GM23338 (cell line): ENCODE data around the gene NRGN. TPM values are rescaled to one million over a fixed set of nuclear protein-coding genes. Genes with fewer than 3 reads are reported as not detected.

Source experiments
- ATAC-seq: fragments of 200-7000 bp; cut with Tn5 transposase; 3 replicates; pipeline ENCODE4 v1.9.1; 2020
- DNase-seq: peaks from one replicate; pipeline ENCODE4 v3.0.0-alpha.2; 2015; ENCODE audit warnings: low spot score
- H2AFZ ChIP-seq: fragments of 200-600 bp; sonication (generic); 2 replicates; pipeline ENCODE4 v1.8.0; 2016; ENCODE audit warnings: antibody characterized with exemption, mild to moderate bottlenecking, moderate library complexity
- H3F3A ChIP-seq: fragments of 200-600 bp; sonication (generic); replicated peaks from 2 replicates; pipeline ENCODE4 v1.8.0; 2017; ENCODE audit warnings: antibody characterized with exemption, mixed run types, low read depth
- H3K27ac ChIP-seq: fragments of 200-600 bp; sonication (generic); 2 replicates; pipeline ENCODE4 v1.6.1; 2016; ENCODE audit warnings: low read depth
- H3K27me3 ChIP-seq: fragments of 200-600 bp; sonication (generic); 2 replicates; pipeline ENCODE4 v1.8.0; 2016; ENCODE audit warnings: mild to moderate bottlenecking, mixed run types, moderate library complexity; ENCODE audit not compliant: insufficient read depth
- H3K36me3 ChIP-seq: fragments of 200-600 bp; sonication (generic); 2 replicates; pipeline ENCODE4 v1.8.0; 2016; ENCODE audit warnings: mild to moderate bottlenecking; ENCODE audit not compliant: insufficient read depth
- H3K4me1 ChIP-seq: fragments of 200-600 bp; sonication (generic); 2 replicates; pipeline ENCODE4 v1.8.0; 2016; ENCODE audit warnings: mild to moderate bottlenecking, moderate library complexity; ENCODE audit not compliant: insufficient read depth
- H3K4me2 ChIP-seq: fragments of 200-600 bp; sonication (generic); 2 replicates; pipeline ENCODE4 v1.7.1; 2017; ENCODE audit warnings: mixed run types
- H3K4me3 ChIP-seq: fragments of 200-600 bp; sonication (generic); 2 replicates; pipeline ENCODE4 v1.6.1; 2016; ENCODE audit warnings: mixed run types
- H3K79me2 ChIP-seq: fragments of 200-600 bp; sonication (generic); replicated peaks from 2 replicates; pipeline ENCODE4 v1.8.0; 2017; ENCODE audit warnings: mild to moderate bottlenecking; ENCODE audit not compliant: insufficient read depth
- H3K9me2 ChIP-seq: fragments of 200-600 bp; sonication (generic); 2 replicates; pipeline ENCODE4 v1.8.0; 2017; ENCODE audit not compliant: insufficient read depth
- H4K20me1 ChIP-seq: fragments of 200-600 bp; sonication (generic); replicated peaks from 2 replicates; pipeline ENCODE4 v1.8.0; 2017; ENCODE audit warnings: mild to moderate bottlenecking; ENCODE audit not compliant: insufficient read depth
- H3K27ac Mint-ChIP-seq: 2 replicates; pipeline ENCODE4 v1.8.0; 2020; ENCODE audit warnings: inconsistent platforms, mild to moderate bottlenecking, moderate library complexity, mixed read lengths
- H3K27me3 Mint-ChIP-seq: 3 replicates; pipeline ENCODE4 v1.8.0; 2022; ENCODE audit warnings: low read depth, mild to moderate bottlenecking, moderate library complexity, mixed read lengths, inconsistent platforms; ENCODE audit not compliant: insufficient read depth, poor library complexity
- H3K36me3 Mint-ChIP-seq: 3 replicates; pipeline ENCODE4 v1.8.0; 2021; ENCODE audit warnings: low read depth, mild to moderate bottlenecking, inconsistent platforms, moderate library complexity, mixed read lengths
- H3K4me1 Mint-ChIP-seq: 3 replicates; pipeline ENCODE4 v1.8.0; 2020; ENCODE audit warnings: mild to moderate bottlenecking, inconsistent platforms, mixed read lengths
- H3K4me3 Mint-ChIP-seq: 3 replicates; pipeline ENCODE4 v1.8.0; 2021; ENCODE audit warnings: moderate library complexity, mild to moderate bottlenecking, inconsistent platforms, mixed read lengths
- H3K9me3 Mint-ChIP-seq: 3 replicates; pipeline ENCODE4 v1.8.0; 2020; ENCODE audit warnings: moderate library complexity, mild to moderate bottlenecking, inconsistent platforms, mixed read lengths
- CREB1 ChIP-seq: fragments of 250-450 bp; sonication (Bioruptor Pico); IDR thresholded peaks from 2 replicates; pipeline ENCODE4 v1.5.0; 2020; ENCODE audit warnings: low read depth, mild to moderate bottlenecking, moderate library complexity
- EZH2 ChIP-seq: fragments of 200-600 bp; sonication (generic); IDR thresholded peaks from one replicate; pipeline ENCODE4 v1.8.0; 2017; ENCODE audit warnings: antibody characterized with exemption, mild to moderate bottlenecking, low read depth; ENCODE audit not compliant: unreplicated experiment
- EZH2phosphoT487 ChIP-seq: fragments of 200-600 bp; sonication (generic); IDR thresholded peaks from one replicate; pipeline ENCODE4 v1.8.1; 2018; ENCODE audit warnings: antibody characterized with exemption; ENCODE audit not compliant: unreplicated experiment
- JUNB ChIP-seq: IDR thresholded peaks from one replicate; pipeline ENCODE4 v1.6.1; 2016; ENCODE audit warnings: antibody characterized with exemption; ENCODE audit not compliant: unreplicated experiment
- NANOG ChIP-seq: IDR thresholded peaks from 2 replicates; pipeline ENCODE4 v1.6.1; 2016; ENCODE audit warnings: antibody characterized with exemption, borderline replicate concordance
- POLR2AphosphoS5 ChIP-seq: IDR thresholded peaks from 2 replicates; pipeline ENCODE4 v1.6.1; 2016; ENCODE audit warnings: antibody characterized with exemption, low read depth
- STAT1 ChIP-seq: IDR thresholded peaks from one replicate; pipeline ENCODE4 v1.6.1; 2016; ENCODE audit warnings: antibody characterized with exemption; ENCODE audit not compliant: unreplicated experiment
- ZNF114 ChIP-seq: fragments of 250-450 bp; sonication (Bioruptor Pico); IDR thresholded peaks from 2 replicates; pipeline ENCODE4 v1.5.0; 2020; ENCODE audit warnings: mild to moderate bottlenecking, moderate library complexity
- ZNF331 ChIP-seq: fragments of 250-450 bp; sonication (Bioruptor Pico); IDR thresholded peaks from 2 replicates; pipeline ENCODE4 v1.5.0; 2020; ENCODE audit warnings: low read depth, mild to moderate bottlenecking, moderate library complexity
- polyA plus RNA-seq: library from polyadenylated mRNA; unstranded; fragments of >200 nt; fragmentation: Nextera tagmentation; extraction: Ambion mirVana; gene quantifications from 2 replicates; pipeline ENCODE4 v1.2.1, GENCODE V29; 2016
- total RNA-seq: library from RNA; depleted of rRNA; stranded (reverse); fragments of >200 nt; shearing (Covaris generic); gene quantifications from 2 replicates; pipeline ENCODE4 v1.2.3, GENCODE V29; 2014
- TF ChIP-seq, protein P1 (sequence below): fragments of 250-450 bp; sonication (Bioruptor Pico); IDR thresholded peaks from 2 replicates; pipeline ENCODE4 v1.5.0; 2020; ENCODE audit warnings: mild to moderate bottlenecking, moderate library complexity
- TF ChIP-seq, protein P2 (sequence below): IDR thresholded peaks from one replicate; pipeline ENCODE4 v1.6.1; 2018; ENCODE audit warnings: antibody characterized with exemption; ENCODE audit not compliant: unreplicated experiment
- TF ChIP-seq, protein P3 (sequence below), 2 experiments: fragments of 200-600 bp in 1 of 2; sonication (generic) in 1 of 2; conservative IDR thresholded peaks; 2 replicates each; pipeline versions ENCODE4 v1.5.1 to v1.6.1; 2016 to 2017; ENCODE audit warnings: antibody characterized with exemption in 2 of 2, low read depth in 2 of 2, mild to moderate bottlenecking in 2 of 2, moderate library complexity in 1 of 2
- TF ChIP-seq, protein P4 (sequence below): IDR thresholded peaks from 2 replicates; pipeline ENCODE4 v1.6.1; 2016; ENCODE audit warnings: antibody characterized with exemption

Gene NRGN
- total and polyA plus RNA-seq, 2 experiments from 2014 or later: 0.24 to 0.61 TPM

DNA sequence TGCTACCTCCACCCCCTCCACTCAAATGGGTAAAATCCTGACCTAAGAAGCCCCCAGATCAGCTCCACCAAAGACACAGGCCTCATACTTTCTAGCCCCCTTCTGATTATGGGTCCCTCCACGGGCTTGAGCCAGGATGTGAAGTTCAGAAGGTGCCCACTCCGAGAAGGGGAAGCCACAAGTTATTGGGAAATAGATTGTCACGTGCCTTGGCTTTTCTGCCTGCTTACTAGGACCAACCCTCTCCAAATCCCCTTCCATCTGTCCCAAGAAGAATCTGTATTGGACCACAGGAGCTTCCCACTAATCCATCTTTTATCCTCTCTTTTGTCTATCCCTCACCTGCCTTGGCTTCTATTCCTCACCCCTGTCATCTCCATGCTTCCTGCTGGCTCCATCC is 3.0 kb upstream of the NRGN start:
- peaks cover 55% of the 10 kb centered on the region for H3K27me3 Mint-ChIP-seq
- H3K4me1 Mint-ChIP-seq: peaks cover 14% of the 10 kb centered on the region
- H2AFZ ChIP-seq: no peak overlapping the region
- H3K4me1 ChIP-seq: peaks cover 23% of the 10 kb centered on the region
- no peaks in the 10 kb centered on the region for H3K79me2 ChIP-seq
- no peaks in the 10 kb centered on the region; the same call in 2 of the 3 replicates for H3K36me3 Mint-ChIP-seq
- H3K9me2 ChIP-seq: no peaks in the 10 kb centered on the region
- H3K4me3 ChIP-seq: no peak overlapping the region
- no peak for DNase-seq
- H3K9me3 Mint-ChIP-seq: no peaks in the 10 kb centered on the region
- no peak overlapping the region for H3K4me2 ChIP-seq
- H3K4me3 Mint-ChIP-seq: no peak overlapping the region
- H3F3A ChIP-seq: no peaks in the 10 kb centered on the region
- TF ChIP-seq, protein P1, sequence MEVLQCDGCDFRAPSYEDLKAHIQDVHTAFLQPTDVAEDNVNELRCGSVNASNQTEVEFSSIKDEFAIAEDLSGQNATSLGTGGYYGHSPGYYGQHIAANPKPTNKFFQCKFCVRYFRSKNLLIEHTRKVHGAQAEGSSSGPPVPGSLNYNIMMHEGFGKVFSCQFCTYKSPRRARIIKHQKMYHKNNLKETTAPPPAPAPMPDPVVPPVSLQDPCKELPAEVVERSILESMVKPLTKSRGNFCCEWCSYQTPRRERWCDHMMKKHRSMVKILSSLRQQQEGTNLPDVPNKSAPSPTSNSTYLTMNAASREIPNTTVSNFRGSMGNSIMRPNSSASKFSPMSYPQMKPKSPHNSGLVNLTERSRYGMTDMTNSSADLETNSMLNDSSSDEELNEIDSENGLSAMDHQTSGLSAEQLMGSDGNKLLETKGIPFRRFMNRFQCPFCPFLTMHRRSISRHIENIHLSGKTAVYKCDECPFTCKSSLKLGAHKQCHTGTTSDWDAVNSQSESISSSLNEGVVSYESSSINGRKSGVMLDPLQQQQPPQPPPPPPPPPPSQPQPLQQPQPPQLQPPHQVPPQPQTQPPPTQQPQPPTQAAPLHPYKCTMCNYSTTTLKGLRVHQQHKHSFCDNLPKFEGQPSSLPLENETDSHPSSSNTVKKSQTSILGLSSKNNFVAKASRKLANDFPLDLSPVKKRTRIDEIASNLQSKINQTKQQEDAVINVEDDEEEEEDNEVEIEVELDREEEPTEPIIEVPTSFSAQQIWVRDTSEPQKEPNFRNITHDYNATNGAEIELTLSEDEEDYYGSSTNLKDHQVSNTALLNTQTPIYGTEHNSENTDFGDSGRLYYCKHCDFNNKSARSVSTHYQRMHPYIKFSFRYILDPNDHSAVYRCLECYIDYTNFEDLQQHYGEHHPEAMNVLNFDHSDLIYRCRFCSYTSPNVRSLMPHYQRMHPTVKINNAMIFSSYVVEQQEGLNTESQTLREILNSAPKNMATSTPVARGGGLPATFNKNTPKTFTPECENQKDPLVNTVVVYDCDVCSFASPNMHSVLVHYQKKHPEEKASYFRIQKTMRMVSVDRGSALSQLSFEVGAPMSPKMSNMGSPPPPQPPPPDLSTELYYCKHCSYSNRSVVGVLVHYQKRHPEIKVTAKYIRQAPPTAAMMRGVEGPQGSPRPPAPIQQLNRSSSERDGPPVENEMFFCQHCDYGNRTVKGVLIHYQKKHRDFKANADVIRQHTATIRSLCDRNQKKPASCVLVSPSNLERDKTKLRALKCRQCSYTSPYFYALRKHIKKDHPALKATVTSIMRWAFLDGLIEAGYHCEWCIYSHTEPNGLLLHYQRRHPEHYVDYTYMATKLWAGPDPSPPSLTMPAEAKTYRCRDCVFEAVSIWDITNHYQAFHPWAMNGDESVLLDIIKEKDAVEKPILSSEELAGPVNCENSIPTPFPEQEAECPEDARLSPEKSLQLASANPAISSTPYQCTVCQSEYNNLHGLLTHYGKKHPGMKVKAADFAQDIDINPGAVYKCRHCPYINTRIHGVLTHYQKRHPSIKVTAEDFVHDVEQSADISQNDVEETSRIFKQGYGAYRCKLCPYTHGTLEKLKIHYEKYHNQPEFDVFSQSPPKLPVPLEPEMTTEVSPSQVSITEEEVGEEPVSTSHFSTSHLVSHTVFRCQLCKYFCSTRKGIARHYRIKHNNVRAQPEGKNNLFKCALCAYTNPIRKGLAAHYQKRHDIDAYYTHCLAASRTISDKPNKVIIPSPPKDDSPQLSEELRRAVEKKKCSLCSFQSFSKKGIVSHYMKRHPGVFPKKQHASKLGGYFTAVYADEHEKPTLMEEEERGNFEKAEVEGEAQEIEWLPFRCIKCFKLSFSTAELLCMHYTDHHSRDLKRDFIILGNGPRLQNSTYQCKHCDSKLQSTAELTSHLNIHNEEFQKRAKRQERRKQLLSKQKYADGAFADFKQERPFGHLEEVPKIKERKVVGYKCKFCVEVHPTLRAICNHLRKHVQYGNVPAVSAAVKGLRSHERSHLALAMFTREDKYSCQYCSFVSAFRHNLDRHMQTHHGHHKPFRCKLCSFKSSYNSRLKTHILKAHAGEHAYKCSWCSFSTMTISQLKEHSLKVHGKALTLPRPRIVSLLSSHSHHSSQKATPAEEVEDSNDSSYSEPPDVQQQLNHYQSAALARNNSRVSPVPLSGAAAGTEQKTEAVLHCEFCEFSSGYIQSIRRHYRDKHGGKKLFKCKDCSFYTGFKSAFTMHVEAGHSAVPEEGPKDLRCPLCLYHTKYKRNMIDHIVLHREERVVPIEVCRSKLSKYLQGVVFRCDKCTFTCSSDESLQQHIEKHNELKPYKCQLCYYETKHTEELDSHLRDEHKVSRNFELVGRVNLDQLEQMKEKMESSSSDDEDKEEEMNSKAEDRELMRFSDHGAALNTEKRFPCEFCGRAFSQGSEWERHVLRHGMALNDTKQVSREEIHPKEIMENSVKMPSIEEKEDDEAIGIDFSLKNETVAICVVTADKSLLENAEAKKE (CRISPR knock-in tag): no peak
- TF ChIP-seq, protein P2, sequence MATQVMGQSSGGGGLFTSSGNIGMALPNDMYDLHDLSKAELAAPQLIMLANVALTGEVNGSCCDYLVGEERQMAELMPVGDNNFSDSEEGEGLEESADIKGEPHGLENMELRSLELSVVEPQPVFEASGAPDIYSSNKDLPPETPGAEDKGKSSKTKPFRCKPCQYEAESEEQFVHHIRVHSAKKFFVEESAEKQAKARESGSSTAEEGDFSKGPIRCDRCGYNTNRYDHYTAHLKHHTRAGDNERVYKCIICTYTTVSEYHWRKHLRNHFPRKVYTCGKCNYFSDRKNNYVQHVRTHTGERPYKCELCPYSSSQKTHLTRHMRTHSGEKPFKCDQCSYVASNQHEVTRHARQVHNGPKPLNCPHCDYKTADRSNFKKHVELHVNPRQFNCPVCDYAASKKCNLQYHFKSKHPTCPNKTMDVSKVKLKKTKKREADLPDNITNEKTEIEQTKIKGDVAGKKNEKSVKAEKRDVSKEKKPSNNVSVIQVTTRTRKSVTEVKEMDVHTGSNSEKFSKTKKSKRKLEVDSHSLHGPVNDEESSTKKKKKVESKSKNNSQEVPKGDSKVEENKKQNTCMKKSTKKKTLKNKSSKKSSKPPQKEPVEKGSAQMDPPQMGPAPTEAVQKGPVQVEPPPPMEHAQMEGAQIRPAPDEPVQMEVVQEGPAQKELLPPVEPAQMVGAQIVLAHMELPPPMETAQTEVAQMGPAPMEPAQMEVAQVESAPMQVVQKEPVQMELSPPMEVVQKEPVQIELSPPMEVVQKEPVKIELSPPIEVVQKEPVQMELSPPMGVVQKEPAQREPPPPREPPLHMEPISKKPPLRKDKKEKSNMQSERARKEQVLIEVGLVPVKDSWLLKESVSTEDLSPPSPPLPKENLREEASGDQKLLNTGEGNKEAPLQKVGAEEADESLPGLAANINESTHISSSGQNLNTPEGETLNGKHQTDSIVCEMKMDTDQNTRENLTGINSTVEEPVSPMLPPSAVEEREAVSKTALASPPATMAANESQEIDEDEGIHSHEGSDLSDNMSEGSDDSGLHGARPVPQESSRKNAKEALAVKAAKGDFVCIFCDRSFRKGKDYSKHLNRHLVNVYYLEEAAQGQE: no peak
- TF ChIP-seq, protein P3, sequence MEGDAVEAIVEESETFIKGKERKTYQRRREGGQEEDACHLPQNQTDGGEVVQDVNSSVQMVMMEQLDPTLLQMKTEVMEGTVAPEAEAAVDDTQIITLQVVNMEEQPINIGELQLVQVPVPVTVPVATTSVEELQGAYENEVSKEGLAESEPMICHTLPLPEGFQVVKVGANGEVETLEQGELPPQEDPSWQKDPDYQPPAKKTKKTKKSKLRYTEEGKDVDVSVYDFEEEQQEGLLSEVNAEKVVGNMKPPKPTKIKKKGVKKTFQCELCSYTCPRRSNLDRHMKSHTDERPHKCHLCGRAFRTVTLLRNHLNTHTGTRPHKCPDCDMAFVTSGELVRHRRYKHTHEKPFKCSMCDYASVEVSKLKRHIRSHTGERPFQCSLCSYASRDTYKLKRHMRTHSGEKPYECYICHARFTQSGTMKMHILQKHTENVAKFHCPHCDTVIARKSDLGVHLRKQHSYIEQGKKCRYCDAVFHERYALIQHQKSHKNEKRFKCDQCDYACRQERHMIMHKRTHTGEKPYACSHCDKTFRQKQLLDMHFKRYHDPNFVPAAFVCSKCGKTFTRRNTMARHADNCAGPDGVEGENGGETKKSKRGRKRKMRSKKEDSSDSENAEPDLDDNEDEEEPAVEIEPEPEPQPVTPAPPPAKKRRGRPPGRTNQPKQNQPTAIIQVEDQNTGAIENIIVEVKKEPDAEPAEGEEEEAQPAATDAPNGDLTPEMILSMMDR (conservative IDR thresholded peaks at IDR 0.05; ENCODE audit: low read depth in 2 of 2): no peak
- TF ChIP-seq JUNB (no peak), ZNF114 (CRISPR knock-in tag) (no peak), ZNF331 (CRISPR knock-in tag) (no peak), EZH2phosphoT487 (no peak), EZH2 (no peak), STAT1 (no peak), CREB1 (CRISPR knock-in tag) (no peak), POLR2AphosphoS5 (no peak), NANOG (no peak)
- TF ChIP-seq, protein P4, sequence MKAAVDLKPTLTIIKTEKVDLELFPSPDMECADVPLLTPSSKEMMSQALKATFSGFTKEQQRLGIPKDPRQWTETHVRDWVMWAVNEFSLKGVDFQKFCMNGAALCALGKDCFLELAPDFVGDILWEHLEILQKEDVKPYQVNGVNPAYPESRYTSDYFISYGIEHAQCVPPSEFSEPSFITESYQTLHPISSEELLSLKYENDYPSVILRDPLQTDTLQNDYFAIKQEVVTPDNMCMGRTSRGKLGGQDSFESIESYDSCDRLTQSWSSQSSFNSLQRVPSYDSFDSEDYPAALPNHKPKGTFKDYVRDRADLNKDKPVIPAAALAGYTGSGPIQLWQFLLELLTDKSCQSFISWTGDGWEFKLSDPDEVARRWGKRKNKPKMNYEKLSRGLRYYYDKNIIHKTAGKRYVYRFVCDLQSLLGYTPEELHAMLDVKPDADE: no peak
- peaks cover 11% of the 10 kb centered on the region for H4K20me1 ChIP-seq
- no peak overlapping the region for H3K27ac ChIP-seq
- ATAC-seq: no peak
- H3K36me3 ChIP-seq: no peaks in the 10 kb centered on the region
- no peak overlapping the region for H3K27ac Mint-ChIP-seq
- peaks cover 78% of the 10 kb centered on the region for H3K27me3 ChIP-seq
